H1 (cell line): ENCODE results near the gene GABBR1. TPM values are rescaled to one million over a fixed set of nuclear protein-coding genes. Genes with fewer than 3 reads are reported as not detected.
A peak's percentile ranks its signal among the peaks of the same experiment; 100 is the strongest.

Experiments
- CTCF ChIA-PET: fragments of 300-600 bp; sonication (Branson Sonifier 250); formaldehyde crosslinking; loops from one replicate; lab custom pipeline; 2021; ENCODE audit not compliant: partially characterized antibody; lab: Charles Lee
- POLR2A ChIA-PET: fragments of 300-600 bp; sonication (Branson Sonifier 250); formaldehyde crosslinking; loops from one replicate; lab custom pipeline; 2021; ENCODE audit warnings: inconsistent platforms; ENCODE audit not compliant: partially characterized antibody; lab: Charles Lee
- DNase-seq, 2 experiments: peaks; one replicate each; pipeline versions ENCODE4 v3.0.0 to v3.0.0-alpha.2; 2010 to 2022; ENCODE audit warnings: low spot score in 2 of 2, low read depth in 1 of 2, mixed read lengths in 1 of 2
- FAIRE-seq: peaks from 2 replicates; lab custom pipeline; 2011; peaks lifted over from hg19 to GRCh38; lab: Jason Lieb, UNC
- H2AFZ ChIP-seq: 2 replicates; pipeline ENCODE4 v1.8.1; 2012; ENCODE audit warnings: low read length, inconsistent platforms
- H2AK5ac ChIP-seq: 2 replicates; pipeline ENCODE4 v1.6.1; 2013; ENCODE audit warnings: low read depth, low read length
- H2BK120ac ChIP-seq: replicated peaks from 2 replicates; pipeline ENCODE3; 2013; ENCODE audit warnings: low read depth, low read length, inconsistent platforms
- H2BK12ac ChIP-seq: 2 replicates; pipeline ENCODE4 v1.6.1; 2013; ENCODE audit warnings: low read depth, low read length
- H2BK15ac ChIP-seq: 2 replicates; pipeline ENCODE4 v1.6.1; 2013; ENCODE audit warnings: low read length
- H2BK20ac ChIP-seq: 2 replicates; pipeline ENCODE4 v1.6.1; 2013; ENCODE audit warnings: low read length
- H2BK5ac ChIP-seq: 2 replicates; pipeline ENCODE4 v1.6.1; 2013; ENCODE audit warnings: low read depth, low read length
- H3K14ac ChIP-seq: 2 replicates; pipeline ENCODE4 v1.6.1; 2013; ENCODE audit warnings: inconsistent platforms; ENCODE audit not compliant: insufficient read length
- H3K18ac ChIP-seq: 2 replicates; pipeline ENCODE4 v1.6.1; 2013; ENCODE audit warnings: low read length; ENCODE audit errors: extremely low read depth
- H3K23ac ChIP-seq: 2 replicates; pipeline ENCODE4 v1.6.1; 2013; ENCODE audit warnings: inconsistent platforms; ENCODE audit not compliant: insufficient read length
- H3K23me2 ChIP-seq: 2 replicates; pipeline ENCODE4 v1.6.1; 2013; ENCODE audit warnings: low read depth, low read length
- H3K27ac ChIP-seq: 2 replicates; pipeline ENCODE4 v1.6.1; 2011; ENCODE audit warnings: low read depth, low read length, inconsistent platforms
- H3K27me3 ChIP-seq, 4 experiments: replicated peaks in 1 of 4; 1 replicate in 1 of 4; 2 replicates in 3 of 4; pipeline versions ENCODE4 v1.6.1 to v1.8.1; 2011 to 2013; ENCODE audit warnings: low read length in 3 of 4, mild to moderate bottlenecking in 3 of 4, inconsistent platforms in 2 of 4, mixed read lengths in 2 of 4, moderate library complexity in 1 of 4; ENCODE audit not compliant: control insufficient read depth in 3 of 4, insufficient read depth in 3 of 4; ENCODE audit errors: extremely low read depth in 1 of 4
- H3K36me3 ChIP-seq, 4 experiments: 2 replicates each; pipeline versions ENCODE4 v1.6.1 to v1.8.1; 2011 to 2013; ENCODE audit warnings: mild to moderate bottlenecking in 4 of 4, low read length in 3 of 4, moderate library complexity in 2 of 4, control low read depth in 1 of 4, inconsistent platforms in 1 of 4; ENCODE audit not compliant: insufficient read depth in 4 of 4, control insufficient read depth in 2 of 4
- H3K4ac ChIP-seq: replicated peaks from 2 replicates; pipeline ENCODE3; 2013; ENCODE audit warnings: low read length, low read depth, mixed read lengths, inconsistent platforms; ENCODE audit not compliant: insufficient read length
- H3K4me1 ChIP-seq, 4 experiments: replicated peaks in 1 of 4; 1 replicate in 1 of 4; 2 replicates in 3 of 4; pipeline versions ENCODE4 v1.6.1 to v1.8.1; 2011 to 2013; ENCODE audit warnings: low read length in 3 of 4, inconsistent platforms in 2 of 4, mixed read lengths in 1 of 4; ENCODE audit not compliant: insufficient read depth in 4 of 4, control insufficient read depth in 3 of 4
- H3K4me2 ChIP-seq, 2 experiments: 2 replicates each; pipeline versions ENCODE4 v1.6.1 to v1.8.1; 2011 to 2013; ENCODE audit warnings: low read depth in 2 of 2, low read length in 2 of 2, control low read depth in 1 of 2, inconsistent platforms in 1 of 2, mild to moderate bottlenecking in 1 of 2; ENCODE audit not compliant: insufficient read depth in 1 of 2
- H3K4me3 ChIP-seq, 4 experiments: fragments of 200-600, 300-600 bp in 1 of 4; sonication (generic), shearing (Covaris generic), sonication (Bioruptor Twin) in 1 of 4; 2 replicates each; pipeline versions ENCODE4 v1.5.1 to v1.8.1; 2011 to 2016; ENCODE audit warnings: low read length in 4 of 4, low read depth in 3 of 4, control low read depth in 2 of 4, inconsistent platforms in 2 of 4, mild to moderate bottlenecking in 2 of 4, mixed read lengths in 1 of 4, moderate library complexity in 1 of 4; ENCODE audit not compliant: insufficient read depth in 2 of 4; ENCODE audit errors: extremely low read depth in 1 of 4
- H3K56ac ChIP-seq: replicated peaks from 2 replicates; pipeline ENCODE3; 2013; ENCODE audit warnings: low read depth, mild to moderate bottlenecking, mixed read lengths, low read length, inconsistent platforms; ENCODE audit not compliant: insufficient read length
- H3K79me1 ChIP-seq: 2 replicates; pipeline ENCODE4 v1.6.1; 2013; ENCODE audit warnings: low read depth, low read length, control low read depth
- H3K79me2 ChIP-seq, 2 experiments: 2 replicates each; pipeline versions ENCODE4 v1.6.1 to v1.8.1; 2012 to 2013; ENCODE audit warnings: low read length in 2 of 2, mild to moderate bottlenecking in 2 of 2, inconsistent platforms in 1 of 2; ENCODE audit not compliant: insufficient read depth in 2 of 2, control insufficient read depth in 1 of 2
- H3K9ac ChIP-seq, 4 experiments: replicated peaks in 1 of 4; 1 replicate in 1 of 4; 2 replicates in 3 of 4; pipeline versions ENCODE4 v1.6.1 to v1.8.1; 2011 to 2013; ENCODE audit warnings: low read depth in 3 of 4, low read length in 3 of 4, control low read depth in 2 of 4, mild to moderate bottlenecking in 2 of 4, moderate library complexity in 2 of 4, inconsistent platforms in 1 of 4; ENCODE audit errors: extremely low read depth in 1 of 4
- H3K9me3 ChIP-seq, 2 experiments: 2 replicates each; pipeline versions ENCODE4 v1.6.1 to v1.8.1; 2012 to 2013; ENCODE audit warnings: mild to moderate bottlenecking in 2 of 2, moderate library complexity in 2 of 2, control low read depth in 1 of 2, inconsistent platforms in 1 of 2, low read depth in 1 of 2, low read length in 1 of 2, mixed read lengths in 1 of 2; ENCODE audit not compliant: insufficient read depth in 2 of 2
- H4K20me1 ChIP-seq, 2 experiments: replicated peaks in 1 of 2; 2 replicates each; pipeline versions ENCODE3 to v1.8.1; 2011 to 2013; ENCODE audit warnings: inconsistent platforms in 2 of 2, low read length in 2 of 2, mild to moderate bottlenecking in 1 of 2; ENCODE audit not compliant: insufficient read depth in 2 of 2, control insufficient read depth in 1 of 2
- H4K5ac ChIP-seq: 2 replicates; pipeline ENCODE4 v1.6.1; 2013; ENCODE audit warnings: low read length, low read depth, mixed read lengths, inconsistent platforms; ENCODE audit not compliant: insufficient read length
- H4K8ac ChIP-seq: 2 replicates; pipeline ENCODE4 v1.8.0; 2013; ENCODE audit warnings: mild to moderate bottlenecking, moderate library complexity, low read length, inconsistent platforms; ENCODE audit not compliant: insufficient read depth; ENCODE audit errors: extremely low read depth
- H4K91ac ChIP-seq: replicated peaks from 2 replicates; pipeline ENCODE3; 2013; ENCODE audit warnings: low read length, mixed read lengths, inconsistent platforms; ENCODE audit not compliant: insufficient read length
- BRCA1 ChIP-seq: IDR thresholded peaks from 2 replicates; pipeline ENCODE4 v1.6.1; 2012; ENCODE audit warnings: low read depth, low read length, improper control_type of control experiment
- EZH2 ChIP-seq: fragments of 200-600 bp; sonication (generic); IDR thresholded peaks from 2 replicates; pipeline ENCODE4 v1.7.1; 2012; ENCODE audit warnings: low read depth, mild to moderate bottlenecking, moderate library complexity, low read length, inconsistent platforms; ENCODE audit not compliant: severe bottlenecking
- GABPA ChIP-seq: IDR thresholded peaks from 2 replicates; pipeline ENCODE4 v1.6.1; 2011; ENCODE audit warnings: mild to moderate bottlenecking, low read length, moderate library complexity, borderline replicate concordance; ENCODE audit not compliant: insufficient read depth
- GTF2F1 ChIP-seq: IDR thresholded peaks from 2 replicates; pipeline ENCODE4 v1.6.1; 2012; ENCODE audit warnings: low read depth, low read length, improper control_type of control experiment, borderline replicate concordance
- HDAC6 ChIP-seq: IDR thresholded peaks from one replicate; pipeline ENCODE4 v1.7.1; 2012; ENCODE audit warnings: low read depth, mild to moderate bottlenecking, inconsistent platforms, low read length, moderate library complexity
- SAP30 ChIP-seq: fragments of 300-600 bp; sonication (generic); IDR thresholded peaks from 2 replicates; pipeline ENCODE4 v1.7.1; 2012; ENCODE audit warnings: low read length, moderate library complexity, mild to moderate bottlenecking, inconsistent platforms; ENCODE audit not compliant: insufficient read depth, insufficient replicate concordance
- SP1 ChIP-seq: IDR thresholded peaks from 2 replicates; pipeline ENCODE4 v1.6.1; 2011; ENCODE audit warnings: low read depth, low read length
- SRF ChIP-seq: IDR thresholded peaks from 2 replicates; pipeline ENCODE4 v1.6.1; 2011; ENCODE audit warnings: mild to moderate bottlenecking, low read depth, low read length, moderate library complexity
- TAF1 ChIP-seq: IDR thresholded peaks from 2 replicates; pipeline ENCODE4 v1.6.1; 2011; ENCODE audit warnings: mild to moderate bottlenecking, low read depth, low read length
- WGBS, 2 experiments: shearing (Covaris generic) in 1 of 2; methylation state at CpG; one replicate each; pipeline versions ENCODE4 v1.1.6 to v1.1.7; 2013 to 2015; ENCODE audit warnings: low lambda C conversion rate in 2 of 2, mixed read lengths in 2 of 2, inconsistent platforms in 1 of 2, low coverage in 1 of 2, missing lambda C conversion rate in 1 of 2; ENCODE audit not compliant: insufficient replicate concordance in 2 of 2, insufficient coverage in 1 of 2, insufficient read length in 1 of 2; ENCODE audit errors: extremely low coverage in 1 of 2, missing lambda C conversion rate in 1 of 2; 5-methylcytosine and 5-hydroxymethylcytosine counted together
- polyA plus RNA-seq, 7 experiments: library from polyadenylated mRNA; depleted of rRNA in 3 of 7; stranded (reverse) in 5 of 7; unstranded in 2 of 7; fragments of >200 nt in 5 of 7; fragments of 200-250 nt in 2 of 7; gene quantifications; 1 replicate in 5 of 7; 2 replicates in 1 of 7; 4 replicates in 1 of 7; pipeline versions ENCODE4 v1.2.1 to v1.2.3, GENCODE V29; 2011 to 2013; ENCODE audit warnings: missing spikeins in 2 of 7, mixed read lengths in 2 of 7
- total RNA-seq: library from RNA; stranded (reverse); fragmentation: NEBNext Ultra II Directional; extraction: Animal tissue kit (Norgen Biotek cat#: 25700); gene quantifications from 2 replicates; pipeline ENCODE4 v1.2.1, GENCODE V29; 2021
- TF ChIP-seq, protein P1 (sequence below): IDR thresholded peaks from 2 replicates; pipeline ENCODE4 v1.6.1; 2012; ENCODE audit warnings: inconsistent platforms

The GABBR1 gene
- total and polyA plus RNA-seq, 2 of the 8 experiments (the other 6 are each of a cell fraction or from before 2014, with no cell fraction given) = 75.9 to 78.3 TPM

DNA sequence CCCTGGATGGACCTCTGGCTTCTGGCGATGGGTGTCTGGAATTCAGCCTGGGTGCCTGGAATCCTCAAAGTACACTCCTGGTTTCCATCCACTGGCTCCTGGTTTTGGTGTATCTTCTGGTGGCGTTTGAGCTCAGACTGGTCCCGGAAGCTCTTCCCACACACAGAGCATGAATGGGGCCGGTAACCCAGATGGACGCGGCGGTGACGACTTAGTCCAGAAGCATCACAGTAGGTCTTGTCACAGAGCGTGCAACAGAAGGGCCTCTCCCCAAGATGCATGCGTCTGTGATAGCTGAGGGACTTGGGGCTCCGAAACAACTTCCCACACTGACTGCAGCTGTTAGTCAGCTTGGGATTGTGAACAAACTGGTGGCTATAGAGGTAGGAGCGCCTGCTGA lies 40.2 kb upstream of the GABBR1 start:
- WGBS, 2 experiments = 91% methylated on average over 12 of the region's 12 CpGs; no CpG with 5 or more reads in 1 of the 2 experiments
- H3K4ac ChIP-seq = no peak overlapping the region
- H3K36me3 ChIP-seq = no peaks in the 10 kb centered on the region
- H2AFZ ChIP-seq = no peak overlapping the region
- no peak overlapping the region for H3K14ac ChIP-seq
- H3K27me3 ChIP-seq = no peaks in the 10 kb centered on the region
- peak overlapping the region; percentile 25; the same call in 1 of the 2 replicates for H4K8ac ChIP-seq
- H2BK15ac ChIP-seq = peak overlapping the region; percentile 97
- no peaks in the 10 kb centered on the region; the same call in 1 of the 2 replicates for H3K23me2 ChIP-seq
- H3K4me2 ChIP-seq = no peak overlapping the region
- H4K20me1 ChIP-seq = no peaks in the 10 kb centered on the region
- H3K79me2 ChIP-seq = no peaks in the 10 kb centered on the region
- no peak overlapping the region for H2BK120ac ChIP-seq
- H3K9me3 ChIP-seq = no peaks in the 10 kb centered on the region
- H3K56ac ChIP-seq = no peak overlapping the region
- H3K23ac ChIP-seq = no peak overlapping the region
- ChIA-PET CTCF (interaction anchor here (0.6 to 9.4 kb wide), 7 partner anchors 9 to 58 kb away, joined by 3 to 104 read pairs (median 10); no protein-coding TSS in a partner anchor), POLR2A (interaction anchor here (0.8 to 1.9 kb wide), 2 partner anchors 11 to 24 kb away, joined by 3 to 12 read pairs; no protein-coding TSS in a partner anchor)
- H2BK20ac ChIP-seq = 0 out of 2 replicates have a peak overlapping the region, but pooled peaks have one; percentile 21
- peaks cover 0 to 4% (median under 1%) of the 10 kb centered on the region in 4 experiments; a peak in 4 of 7 replicates for H3K4me1 ChIP-seq
- no peak overlapping the region for H2BK5ac ChIP-seq
- no peak overlapping the region for H3K9ac ChIP-seq
- 0 out of 2 replicates have a peak overlapping the region, but pooled peaks have one; percentile 76 for H2AK5ac ChIP-seq
- no peak overlapping the region for H3K27ac ChIP-seq
- no peak for DNase-seq
- H4K5ac ChIP-seq = no peak overlapping the region
- H3K4me3 ChIP-seq = no peak overlapping the region
- no peak for FAIRE-seq
- no peak overlapping the region for H3K18ac ChIP-seq
- no peaks in the 10 kb centered on the region for H3K79me1 ChIP-seq
- H2BK12ac ChIP-seq = no peak overlapping the region
- H4K91ac ChIP-seq = peak overlapping the region; percentile 56
- TF ChIP-seq, protein P1, sequence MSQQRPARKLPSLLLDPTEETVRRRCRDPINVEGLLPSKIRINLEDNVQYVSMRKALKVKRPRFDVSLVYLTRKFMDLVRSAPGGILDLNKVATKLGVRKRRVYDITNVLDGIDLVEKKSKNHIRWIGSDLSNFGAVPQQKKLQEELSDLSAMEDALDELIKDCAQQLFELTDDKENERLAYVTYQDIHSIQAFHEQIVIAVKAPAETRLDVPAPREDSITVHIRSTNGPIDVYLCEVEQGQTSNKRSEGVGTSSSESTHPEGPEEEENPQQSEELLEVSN = no peak
- TF ChIP-seq HDAC6 (no peak), SAP30 (no peak), SP1 (no peak), BRCA1 (no peak), GABPA (no peak), GTF2F1 (no peak), TAF1 (no peak), SRF (no peak), EZH2 (no peak)
